HG02943 (cell line): Measurements from ENCODE around the gene TMEM94.
"Not testable (repeated sequence)": the region's sequence is repeated elsewhere in the genome, so short reads cannot be mapped to it uniquely, and the experiment has no call there.

ENCODE experiments used
- ATAC-seq: cut with Tn5 transposase; IDR thresholded peaks from one replicate; pipeline ENCODE4 v1.9.1; 2021; ENCODE audit warnings: mild to moderate bottlenecking, low read depth, moderate library complexity; ENCODE audit not compliant: unreplicated experiment

The TMEM94 gene

GRCh38 chr17:75476271-75476671 is 19.8 kb downstream of the TMEM94 start:
- ATAC-seq: no peak

DNA sequence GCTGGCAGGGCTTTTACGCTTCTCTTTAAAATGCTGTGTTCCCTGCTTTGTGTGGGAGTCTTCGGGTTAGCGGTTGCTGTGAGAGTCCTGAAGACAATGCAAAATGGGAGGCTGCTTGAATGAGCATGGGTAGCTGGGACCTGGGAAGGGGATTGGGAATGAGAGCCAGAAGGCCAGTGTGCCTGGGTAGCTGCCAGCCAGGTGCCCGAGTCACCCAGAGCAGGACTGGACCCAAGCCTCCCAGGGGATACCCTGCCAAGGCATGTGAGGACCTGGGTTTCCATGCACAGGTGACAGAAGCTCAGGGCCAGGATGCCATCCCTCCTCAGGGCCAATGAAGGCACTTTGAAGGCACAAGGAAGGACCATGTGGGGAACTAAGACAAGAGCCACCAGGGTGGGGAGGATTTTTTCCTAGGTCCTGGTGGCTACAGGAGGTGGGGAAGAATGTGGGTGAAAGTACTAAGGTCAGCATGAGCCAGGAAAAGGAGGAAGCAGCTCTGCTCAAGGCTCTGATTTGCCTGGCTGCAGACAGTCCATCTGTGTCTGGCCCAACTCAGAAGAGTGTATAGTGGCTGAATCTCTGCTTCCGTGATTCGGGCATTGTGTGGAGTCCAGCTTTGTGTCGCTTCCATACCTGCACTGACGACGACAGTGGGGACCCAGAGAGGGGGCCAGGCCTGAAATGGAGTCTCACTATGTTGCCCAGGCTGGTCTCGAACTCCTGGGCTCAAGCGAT is 20.5 kb downstream of the TMEM94 start:
- no peak for ATAC-seq

- ATAC-seq: not testable (repeated sequence)
These were observed 21.0 kb downstream of the TMEM94 start for GRCh38 chr17:75477490-75477862.

- ATAC-seq: no peak
These were observed 22.1 kb downstream of the TMEM94 start for GRCh38 chr17:75478508-75478907.

DNA sequence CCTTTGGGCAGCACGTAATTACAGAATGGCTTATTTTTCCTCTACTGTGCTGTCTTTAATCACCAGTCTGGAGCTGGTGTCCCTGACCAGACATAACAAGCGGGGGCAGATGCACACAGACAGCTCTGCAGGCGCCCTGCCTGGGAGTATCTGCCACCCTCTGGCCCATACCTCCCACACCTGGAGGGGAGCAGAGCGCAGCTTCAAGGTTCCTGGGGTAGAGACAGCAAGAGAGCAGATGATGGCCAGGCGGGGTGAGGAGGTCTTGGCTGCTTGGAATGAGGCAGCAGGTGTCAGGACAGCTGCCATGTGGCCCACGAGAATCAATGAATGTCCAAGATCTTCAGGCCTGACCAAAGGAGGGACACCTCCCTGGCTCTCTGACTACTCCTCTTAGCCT is 23.8 kb downstream of the TMEM94 start:
- no peak for ATAC-seq

DNA sequence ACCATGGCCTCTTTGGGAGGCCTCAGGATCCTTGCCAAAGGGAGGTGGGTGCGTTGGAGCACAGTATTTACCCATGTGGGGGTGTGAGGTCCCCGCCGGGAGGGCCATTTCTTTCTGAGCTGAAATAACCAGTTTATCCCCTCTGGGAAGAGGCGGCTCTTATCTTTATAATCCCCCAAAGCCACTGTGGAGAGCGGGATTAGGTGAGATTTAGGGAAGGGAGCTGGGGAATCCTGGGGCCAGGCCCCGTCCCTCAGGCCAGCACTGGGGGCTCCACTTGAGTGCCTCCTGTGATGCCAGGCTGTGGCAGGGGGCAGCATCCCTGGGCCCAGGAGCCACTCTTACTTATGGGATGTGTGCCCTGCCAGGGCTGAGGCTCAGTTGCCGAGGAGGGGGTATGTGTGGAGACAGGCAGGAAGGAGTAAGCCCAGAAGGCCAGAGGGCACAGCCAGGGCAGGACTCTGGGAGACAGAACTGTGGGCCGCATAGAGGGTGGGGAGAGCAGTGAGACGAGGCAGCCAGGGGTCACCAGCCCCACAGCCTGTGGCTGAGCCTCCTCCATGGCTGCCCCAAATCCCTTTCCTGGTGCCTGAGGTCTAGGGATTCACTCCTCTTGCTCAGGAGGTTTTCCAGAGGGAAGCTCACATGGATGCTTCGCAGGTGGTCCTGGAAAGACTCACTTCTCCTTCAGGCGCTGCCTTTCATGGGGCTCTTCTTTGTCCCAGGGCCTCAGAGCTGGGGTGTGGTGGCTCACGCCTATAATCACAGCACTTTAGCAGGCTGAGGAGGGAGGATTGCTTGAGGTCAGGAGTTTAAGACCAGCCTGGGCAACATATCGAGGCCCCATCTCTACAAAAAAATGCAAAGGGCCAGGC is 25.0 kb downstream of the TMEM94 start:
- no peak for ATAC-seq

DNA sequence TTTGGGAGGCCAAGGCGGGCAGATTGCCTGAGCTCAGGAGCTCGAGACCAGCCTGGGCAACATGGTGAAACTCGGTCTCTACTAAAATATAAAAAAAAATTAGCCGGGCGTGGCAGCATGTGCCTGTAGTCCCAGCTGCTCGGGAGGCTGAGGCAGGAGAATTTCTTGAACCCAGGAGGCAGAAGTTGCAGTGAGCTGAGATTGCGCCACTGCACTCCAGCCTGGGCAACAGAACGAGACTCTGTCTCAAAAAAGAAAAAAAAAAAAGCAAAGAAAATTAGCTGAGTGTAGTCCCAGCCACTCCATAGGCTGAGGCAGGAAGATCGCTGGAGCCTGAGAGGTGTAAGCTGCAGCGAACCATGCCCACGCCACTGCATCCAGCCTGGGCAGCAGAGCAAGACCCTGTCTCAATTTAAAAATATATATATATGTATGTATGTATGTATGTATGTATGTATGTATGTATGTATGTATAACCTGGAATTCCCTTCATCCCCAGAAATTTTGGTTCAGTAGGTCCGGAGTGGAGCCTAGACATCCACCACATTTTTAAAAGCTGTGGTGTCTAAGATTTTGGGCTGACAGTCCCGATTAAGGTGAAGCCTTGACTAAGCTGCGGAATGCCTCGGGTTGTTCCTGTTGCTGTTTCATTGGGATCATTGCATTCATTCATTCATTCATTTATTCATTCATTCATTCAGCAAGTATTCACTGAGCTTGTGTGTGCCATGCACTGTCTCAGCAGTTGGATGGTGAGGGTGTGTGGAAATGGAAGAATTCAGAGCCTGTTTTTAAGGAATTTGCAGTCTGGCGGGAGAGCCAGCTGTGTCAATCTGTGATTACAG is 25.9 kb downstream of the TMEM94 start:
- no peak for ATAC-seq

DNA sequence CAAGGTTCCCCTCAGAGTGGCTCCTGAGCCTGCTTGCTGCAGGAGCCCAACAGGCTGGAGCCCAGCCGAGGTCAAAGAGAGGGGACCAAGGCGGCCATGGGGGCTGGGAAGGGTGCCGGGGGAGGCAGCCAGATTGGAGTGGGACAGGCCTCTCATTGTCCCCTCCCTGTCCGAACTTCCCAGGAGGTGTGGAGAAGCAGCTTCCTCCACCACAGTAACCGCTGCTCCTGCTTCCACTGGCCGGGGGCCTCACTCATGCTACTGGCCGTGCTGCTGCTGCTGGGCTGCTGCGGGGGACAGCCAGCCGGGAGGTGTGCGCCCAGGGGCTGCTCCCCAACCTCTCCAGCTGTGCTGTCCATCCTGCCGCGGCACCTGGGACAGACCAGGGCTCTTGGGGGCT is 29.3 kb downstream of the TMEM94 start:
- no peak for ATAC-seq

- ATAC-seq: no peak
These were observed 29.7 kb downstream of the TMEM94 start for GRCh38 chr17:75486151-75486550.

DNA sequence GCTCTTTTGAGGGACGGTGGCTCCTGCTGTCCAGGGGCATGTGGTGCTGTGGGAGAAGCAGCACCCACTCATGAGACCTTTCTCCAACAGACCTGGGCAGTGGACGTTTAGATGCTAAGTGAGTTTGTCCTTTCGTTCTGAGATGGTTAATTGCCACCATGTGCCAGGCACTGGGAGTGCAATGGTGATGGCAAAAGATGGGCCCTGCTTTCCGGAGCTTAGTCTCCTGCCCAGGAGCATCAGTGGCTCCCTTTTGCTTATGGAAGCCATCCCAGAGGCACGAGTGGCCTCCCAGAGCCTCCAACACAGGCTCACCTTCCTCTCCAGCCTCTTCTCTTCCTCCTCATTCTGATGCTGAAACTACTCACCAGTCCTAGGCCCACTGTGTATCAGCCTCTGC is 30.5 kb downstream of the TMEM94 start:
- ATAC-seq: no peak

DNA sequence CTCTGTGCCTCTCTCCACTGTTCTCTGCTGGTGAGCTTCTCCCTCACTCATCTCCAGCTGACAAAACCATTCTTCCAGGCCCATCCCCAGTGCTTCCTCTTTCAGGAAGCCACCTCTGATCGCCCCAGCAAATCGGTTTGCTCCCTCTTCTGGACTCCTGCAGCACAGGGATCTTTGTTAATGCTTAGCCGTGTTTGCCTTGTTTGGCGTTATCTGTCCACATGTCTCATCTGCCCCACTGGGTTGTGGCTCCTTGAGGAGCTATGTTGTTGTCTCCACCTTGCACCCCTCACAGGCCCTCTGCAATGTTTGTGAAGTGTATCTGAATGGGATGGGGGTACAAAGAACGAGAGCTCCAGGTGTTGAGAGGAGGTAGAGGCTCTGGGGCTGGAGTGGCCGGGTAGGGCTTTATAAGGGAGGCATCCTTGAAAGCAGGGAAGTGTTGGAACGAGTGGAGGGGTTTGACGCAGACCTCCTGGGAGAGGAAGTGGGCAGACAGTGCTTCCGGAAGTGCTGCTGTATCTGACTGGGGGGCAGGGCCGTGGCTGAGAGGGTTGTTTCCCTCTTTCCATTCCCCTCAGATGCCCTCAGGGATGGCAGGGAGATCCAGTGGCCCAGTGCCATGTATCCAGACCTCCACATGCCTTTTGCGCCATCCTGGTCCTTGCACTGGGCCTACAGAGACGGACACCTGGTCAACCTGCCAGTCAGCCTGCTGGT is 31.1 kb downstream of the TMEM94 start:
- ATAC-seq: no peak

DNA sequence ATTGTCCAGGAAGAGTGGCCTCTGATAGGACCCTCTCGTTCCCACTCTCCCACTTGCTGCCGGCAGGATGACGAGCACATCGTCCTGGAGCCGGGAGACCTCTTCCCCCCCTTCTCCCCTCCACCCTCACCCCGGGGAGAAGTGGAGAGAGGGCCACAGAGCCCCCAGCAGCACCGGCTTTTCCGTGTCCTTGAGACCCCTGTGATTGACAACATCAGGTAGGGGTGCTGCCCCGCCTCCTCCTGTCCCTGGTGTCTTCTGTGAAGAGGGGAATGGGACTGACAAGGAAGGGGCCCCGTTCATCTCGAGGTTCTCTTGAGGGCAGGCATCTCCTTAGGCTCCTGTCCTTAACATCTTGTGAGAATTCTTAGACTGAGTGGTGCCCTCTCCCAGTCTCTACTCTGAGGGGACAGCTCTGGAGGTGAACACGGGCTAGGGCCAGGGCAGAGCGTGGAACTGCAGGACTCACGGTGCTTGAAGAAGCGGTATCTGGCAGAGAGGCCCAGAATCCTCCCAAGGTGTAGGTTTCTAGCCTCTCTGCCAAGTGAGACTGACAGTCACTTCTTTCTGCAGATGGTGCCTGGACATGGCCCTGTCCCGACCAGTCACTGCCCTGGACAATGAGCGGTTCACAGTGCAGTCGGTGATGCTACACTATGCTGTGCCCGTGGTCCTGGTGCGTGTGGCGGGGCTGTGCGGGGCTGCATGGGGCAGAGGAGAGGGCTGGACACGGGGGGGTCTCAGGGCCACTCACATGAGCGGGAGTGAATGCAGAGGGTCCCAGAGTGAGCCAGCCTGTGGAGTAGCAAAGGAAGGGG is 32.5 kb downstream of the TMEM94 start:
- ATAC-seq: no peak

DNA sequence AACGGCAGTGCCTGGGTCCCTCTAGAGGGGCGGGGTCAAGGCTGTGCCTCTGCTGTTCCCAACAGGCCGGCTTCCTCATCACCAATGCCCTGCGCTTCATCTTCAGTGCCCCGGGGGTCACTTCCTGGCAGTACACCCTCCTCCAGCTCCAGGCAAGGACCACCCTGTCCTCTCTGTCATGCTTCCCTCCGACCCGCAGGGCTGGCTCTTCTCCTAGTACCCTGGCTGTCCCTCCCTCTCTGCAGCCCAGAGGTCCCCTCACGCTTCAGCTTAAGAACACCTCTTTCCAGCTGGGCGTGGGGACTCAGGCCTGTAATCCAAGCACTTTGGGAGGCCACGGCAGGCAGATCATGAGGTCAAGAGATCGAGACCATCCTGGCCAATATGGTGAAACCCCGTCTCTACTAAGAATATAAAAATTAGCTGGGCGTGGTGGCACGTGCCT is 33.1 kb downstream of the TMEM94 start:
- no peak for ATAC-seq

DNA sequence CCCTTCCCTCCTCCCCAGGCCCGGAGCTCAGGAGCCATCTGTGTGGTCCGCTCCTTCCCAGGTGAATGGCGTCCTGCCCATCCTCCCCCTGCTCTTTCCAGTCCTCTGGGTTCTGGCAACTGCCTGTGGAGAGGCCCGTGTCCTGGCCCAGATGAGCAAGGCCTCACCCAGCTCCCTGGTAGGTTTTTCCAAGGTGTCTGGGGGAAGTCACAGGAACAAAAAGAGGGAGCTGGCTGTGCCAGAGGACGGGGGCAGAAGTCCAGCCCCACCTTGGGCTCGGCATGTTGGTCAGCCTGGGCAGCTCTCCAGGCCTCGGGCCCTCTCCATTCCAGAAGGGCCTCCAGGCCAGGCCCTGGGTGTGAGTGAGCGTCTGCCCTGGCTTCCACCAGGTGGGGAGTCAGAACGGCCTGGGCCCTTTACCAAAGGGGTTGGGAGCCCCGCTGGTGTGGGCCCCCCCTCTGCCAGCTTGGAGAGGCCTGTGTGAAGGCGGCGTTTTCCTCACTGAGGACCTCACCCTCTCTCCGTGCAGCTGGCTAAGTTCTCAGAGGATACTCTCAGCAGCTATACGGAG is 33.8 kb downstream of the TMEM94 start:
- no peak for ATAC-seq

- ATAC-seq: no peak
These were observed 34.7 kb downstream of the TMEM94 start for GRCh38 chr17:75490953-75491649.

GRCh38 chr17:75491680-75492079 is 35.2 kb downstream of the TMEM94 start:
- no peak for ATAC-seq

DNA sequence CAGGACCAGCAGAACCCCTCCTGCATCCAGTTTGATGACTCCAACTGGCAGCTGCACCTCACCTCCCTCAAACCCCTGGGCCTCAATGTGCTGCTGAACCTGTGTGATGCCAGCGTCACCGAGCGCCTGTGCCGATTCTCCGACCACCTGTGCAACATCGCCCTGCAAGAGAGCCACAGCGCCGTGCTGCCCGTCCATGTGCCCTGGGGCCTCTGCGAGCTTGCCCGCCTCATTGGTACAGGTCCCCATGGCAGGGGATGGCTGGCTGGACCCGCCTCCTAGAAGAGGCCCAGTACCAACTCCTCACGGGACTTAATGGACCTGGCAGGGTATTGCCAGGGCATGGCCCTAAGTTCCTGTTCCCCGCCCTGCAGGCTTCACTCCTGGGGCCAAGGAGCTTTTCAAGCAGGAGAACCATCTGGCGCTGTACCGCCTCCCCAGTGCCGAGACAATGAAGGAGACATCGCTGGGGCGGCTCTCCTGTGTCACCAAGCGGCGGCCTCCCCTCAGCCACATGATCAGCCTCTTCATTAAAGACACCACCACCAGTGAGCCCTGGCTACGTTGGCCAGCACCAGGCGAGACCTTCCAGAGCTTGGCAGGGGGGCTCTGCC is 36.2 kb downstream of the TMEM94 start:
- ATAC-seq: no peak

GRCh38 chr17:75493476-75494129 is 37.2 kb downstream of the TMEM94 start:
- ATAC-seq: no peak
